ENCODE data around the gene CDC45. TPM values are rescaled to one million over a fixed set of nuclear protein-coding genes. Genes with fewer than 3 reads are reported as not detected.

Gene CDC45
- total RNA-seq, 4 donors from 2014 or later, result 0.27 TPM; not detected in 3

- DNase-seq, result peak; percentile 88 to 95
- peak within 1 kb of the TSS; percentile 90 to 98 (median 97) for H3K27ac ChIP-seq
- peak; percentile 71 to 77 for ATAC-seq
- H3K36me3 ChIP-seq, result peaks cover 0 to 17% of the 10 kb centered on the region in 2 donors
- H3K9me3 ChIP-seq, result no peaks in the 10 kb centered on the region
- intact Hi-C loops (cut with DNase I; ENCODE audit: low total_unique reads), result loop anchor here (1.0 to 2.0 kb wide), 7 partner anchors 32 to 356 kb away; partner anchors contain the start of genes C22orf39, CLTCL1, DGCR2 and ESS2
- peaks cover 36 to 38% of the 10 kb centered on the region in 2 donors for H3K4me1 ChIP-seq
- no peak for TF ChIP-seq CTCF (IDR thresholded peaks at IDR 0.05 in 4 of 5, conservative IDR thresholded peaks at IDR 0.05 in 1 of 5)
- TF ChIP-seq POLR2A (IDR thresholded peaks at IDR 0.05), result peak; percentile 77 to 84
- H3K4me3 ChIP-seq, result peak within 1 kb of the TSS; percentile 63 to 78 (median 70)
- in situ Hi-C loops (cut with MboI; ENCODE audit: low sequenced_read_pairs in 4 of 4), result no loop called here
- H3K27me3 ChIP-seq, result no peaks in the 10 kb centered on the region
Measured at GRCh38 chr22:19478901-19479354, 792 bp upstream of the CDC45 start, which contains the start of gene UFD1. Gene UFD1 (minus strand): TSS chr22:19479193. CDS start chr22:19479085, 108 bp downstream.

- Histone ChIP-seq H3K4me3 (peak overlapping the region; percentile 63 to 78 (median 68)), H3K4me1 (peaks cover 32 to 33% of the 10 kb centered on the region in 2 donors), H3K36me3 (peaks cover 0 to 4% of the 10 kb centered on the region in 2 donors), H3K9me3 (no peaks in the 10 kb centered on the region), H3K27ac (no peak overlapping the region), H3K27me3 (no peaks in the 10 kb centered on the region)
- DNase-seq (no peak), ATAC-seq (no peak)
- intact Hi-C loops (cut with DNase I; ENCODE audit: low total_unique reads), result no loop called here
- in situ Hi-C loops (cut with MboI; ENCODE audit: low sequenced_read_pairs in 4 of 4), result loop anchor here in 1 of 4 donors (10.0 kb wide), 1 partner anchor 145 kb away; no protein-coding TSS in a partner anchor
- TF ChIP-seq POLR2A (IDR thresholded peaks at IDR 0.05) (no peak), CTCF (IDR thresholded peaks at IDR 0.05 in 4 of 5, conservative IDR thresholded peaks at IDR 0.05 in 1 of 5) (no peak)
Measured at GRCh38 chr22:19480173-19480568, 451 bp downstream of the CDC45 start.

- H3K9me3 ChIP-seq, result no peaks in the 10 kb centered on the region
- ATAC-seq (no peak), DNase-seq (no peak)
- no peaks in the 10 kb centered on the region for H3K36me3 ChIP-seq
- H3K27ac ChIP-seq, result no peak overlapping the region
- no peak for TF ChIP-seq POLR2A (IDR thresholded peaks at IDR 0.05)
- TF ChIP-seq CTCF (IDR thresholded peaks at IDR 0.05 in 4 of 5, conservative IDR thresholded peaks at IDR 0.05 in 1 of 5), result no peak
- intact Hi-C loops (cut with DNase I; ENCODE audit: low total_unique reads) (no loop called here), in situ Hi-C loops (cut with MboI; ENCODE audit: low sequenced_read_pairs in 4 of 4) (loop anchor here in 1 of 4 donors (10.0 kb wide), 1 partner anchor 144 kb away; no protein-coding TSS in a partner anchor)
- no peak overlapping the region for H3K4me3 ChIP-seq
- no peaks in the 10 kb centered on the region for H3K27me3 ChIP-seq
- H3K4me1 ChIP-seq, result peaks cover 26 to 28% of the 10 kb centered on the region in 2 donors
Measured at GRCh38 chr22:19480789-19481188, 1.1 kb downstream of the CDC45 start.

- in situ Hi-C loops (cut with MboI; ENCODE audit: low sequenced_read_pairs in 4 of 4) (loop anchor here in 1 of 4 donors (10.0 kb wide), 1 partner anchor 143 kb away; no protein-coding TSS in a partner anchor), intact Hi-C loops (cut with DNase I; ENCODE audit: low total_unique reads) (no loop called here)
- Histone ChIP-seq H3K4me3 (no peak overlapping the region), H3K4me1 (peaks cover 13% of the 10 kb centered on the region in 2 donors), H3K27ac (no peak overlapping the region), H3K36me3 (no peaks in the 10 kb centered on the region), H3K9me3 (no peaks in the 10 kb centered on the region), H3K27me3 (no peaks in the 10 kb centered on the region)
- DNase-seq (no peak), ATAC-seq (no peak)
- TF ChIP-seq POLR2A (IDR thresholded peaks at IDR 0.05), result no peak
- no peak for TF ChIP-seq CTCF (IDR thresholded peaks at IDR 0.05 in 4 of 5, conservative IDR thresholded peaks at IDR 0.05 in 1 of 5)
Measured at GRCh38 chr22:19482297-19482696, 2.6 kb downstream of the CDC45 start.
